Measurements from ENCODE around the gene KAT8. TPM values are rescaled to one million over a fixed set of nuclear protein-coding genes. Genes with fewer than 3 reads are reported as not detected.

Gene KAT8
- total RNA-seq, 1 donor: 31.8 TPM

GRCh38 chr16:31076319-31076718 lies 41.1 kb upstream of the KAT8 start:
- H4K20me1 ChIP-seq (ENCODE audit: insufficient read depth, low read length): peaks cover 5% of the 10 kb centered on the region
- H3K4me1 ChIP-seq (ENCODE audit: insufficient read depth, low read length): peaks cover 21% of the 10 kb centered on the region
- no peak overlapping the region for H3K4me3 ChIP-seq (ENCODE audit: insufficient read depth, low read length)
- H3K27me3 ChIP-seq (ENCODE audit: insufficient read depth, low read length): no peaks in the 10 kb centered on the region
- no peak overlapping the region for H3K4me2 ChIP-seq (ENCODE audit: insufficient read depth, low read length)
- DNase-seq (ENCODE audit: insufficient read length, low spot score, missing footprints): no peak
- peaks cover 85% of the 10 kb centered on the region for H3K79me2 ChIP-seq (ENCODE audit: insufficient read depth, low read length)
- no peak overlapping the region for H3K27ac ChIP-seq (ENCODE audit: low read depth, low read length)
- peaks cover 41% of the 10 kb centered on the region for H3K36me3 ChIP-seq (ENCODE audit: insufficient read depth, low read length)
- H3K9me3 ChIP-seq (ENCODE audit: low read depth, low read length): no peaks in the 10 kb centered on the region
- no peak overlapping the region for H2AFZ ChIP-seq (ENCODE audit: low read length)
- no peak for TF ChIP-seq CTCF (IDR thresholded peaks at IDR 0.05; ENCODE audit: extremely low read depth, low read depth, low read length)

GRCh38 chr16:31077024-31077423 lies 40.4 kb upstream of the KAT8 start:
- Histone ChIP-seq H3K27ac (ENCODE audit: low read depth, low read length) (no peak overlapping the region), H3K36me3 (ENCODE audit: insufficient read depth, low read length) (peaks cover 41% of the 10 kb centered on the region), H4K20me1 (ENCODE audit: insufficient read depth, low read length) (peaks cover 5% of the 10 kb centered on the region), H3K79me2 (ENCODE audit: insufficient read depth, low read length) (peaks cover 82% of the 10 kb centered on the region), H3K4me3 (ENCODE audit: insufficient read depth, low read length) (no peak overlapping the region), H2AFZ (ENCODE audit: low read length) (no peak overlapping the region), H3K27me3 (ENCODE audit: insufficient read depth, low read length) (no peaks in the 10 kb centered on the region), H3K4me1 (ENCODE audit: insufficient read depth, low read length) (peaks cover 14% of the 10 kb centered on the region), H3K9me3 (ENCODE audit: low read depth, low read length) (no peaks in the 10 kb centered on the region), H3K4me2 (ENCODE audit: insufficient read depth, low read length) (no peak overlapping the region)
- no peak for TF ChIP-seq CTCF (IDR thresholded peaks at IDR 0.05; ENCODE audit: extremely low read depth, low read depth, low read length)
- DNase-seq (ENCODE audit: insufficient read length, low spot score, missing footprints): peak; percentile 52

- peaks cover 80% of the 10 kb centered on the region for H3K79me2 ChIP-seq (ENCODE audit: insufficient read depth, low read length)
Measured at GRCh38 chr16:31077592-31078396, 39.7 kb upstream of the KAT8 start.

More at GRCh38 chr16:31077592-31078396, 39.7 kb upstream of the KAT8 start:
- TF ChIP-seq CTCF (IDR thresholded peaks at IDR 0.05; ENCODE audit: extremely low read depth, low read depth, low read length): no peak
- no peaks in the 10 kb centered on the region for H3K27me3 ChIP-seq (ENCODE audit: insufficient read depth, low read length)
- H3K4me2 ChIP-seq (ENCODE audit: insufficient read depth, low read length): no peak overlapping the region
- no peaks in the 10 kb centered on the region for H3K9me3 ChIP-seq (ENCODE audit: low read depth, low read length)
- H2AFZ ChIP-seq (ENCODE audit: low read length): no peak overlapping the region
- peak; percentile 83 for DNase-seq (ENCODE audit: insufficient read length, low spot score, missing footprints)
- no peak overlapping the region for H3K27ac ChIP-seq (ENCODE audit: low read depth, low read length)
- peaks cover 41% of the 10 kb centered on the region for H3K36me3 ChIP-seq (ENCODE audit: insufficient read depth, low read length)
- peaks cover 8% of the 10 kb centered on the region for H3K4me1 ChIP-seq (ENCODE audit: insufficient read depth, low read length)
- no peak overlapping the region for H3K4me3 ChIP-seq (ENCODE audit: insufficient read depth, low read length)
- peaks cover 5% of the 10 kb centered on the region for H4K20me1 ChIP-seq (ENCODE audit: insufficient read depth, low read length)

All from osteoblast (primary cell).